Measurements from ENCODE around the gene MGAT1. TPM values are rescaled to one million over a fixed set of nuclear protein-coding genes. Genes with fewer than 3 reads are reported as not detected.
A peak's percentile ranks its signal among the peaks of the same experiment; 100 is the strongest.
"Not testable (repeated sequence)": the region's sequence is repeated elsewhere in the genome, so short reads cannot be mapped to it uniquely, and the experiment has no call there.

Gene MGAT1
- polyA plus RNA-seq, 2 of the 4 experiments (the other 2 are of a cell fraction) = 53.0 to 61.8 TPM

DNA sequence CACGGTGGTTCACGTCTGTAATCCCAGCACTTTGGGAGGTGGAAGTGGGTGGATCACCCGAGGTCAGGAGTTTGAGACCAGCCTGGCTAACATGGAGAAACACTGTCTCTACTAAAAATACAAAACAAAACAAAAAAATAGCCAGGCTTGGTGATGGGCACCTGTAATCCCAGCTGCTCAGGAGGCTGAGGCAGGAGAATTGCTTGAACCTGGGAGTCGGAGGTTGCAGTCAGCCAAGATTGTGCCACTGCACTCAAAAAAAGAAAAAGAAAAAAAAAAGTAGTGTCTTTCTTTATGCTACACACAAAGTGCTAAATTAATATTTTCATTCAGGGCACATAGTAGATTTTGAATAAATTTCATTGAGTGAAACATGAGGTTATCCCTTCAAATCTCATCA, 61.7 kb downstream of the MGAT1 start:
- H3K9me3 ChIP-seq; H3K4me1 ChIP-seq; ATAC-seq; POLR2A ChIA-PET; DNase-seq (ENCODE audit: low read depth in 1 of 2, low spot score in 1 of 2); H3K4me3 ChIP-seq; FAIRE-seq; H3K27ac ChIP-seq; H3K4me2 ChIP-seq: not testable (repeated sequence)
- 28% methylated on average over 4 of the region's 4 CpGs for WGBS (ENCODE audit: missing lambda C conversion rate)
- TF ChIP-seq CBX8 (IDR thresholded peaks at IDR 0.05) (peak; percentile 81; the same call in 1 of the 2 replicates), RNF2 (IDR thresholded peaks at IDR 0.05; ENCODE audit: borderline replicate concordance, low read depth) (0 out of 2 replicates have a peak, but pooled peaks have one; percentile 66)
- CTCF ChIA-PET = interaction anchor here (0.6 to 1.1 kb wide), 2 partner anchors 21 to 355 kb away, joined by 3 read pairs; no protein-coding TSS in a partner anchor

GRCh38 chr5:180739958-180740357, 62.6 kb downstream of the MGAT1 start, which contains the start of gene OR2Y1:
Gene OR2Y1, minus strand, starts transcription at chr5:180740058. Its CDS starts 0 bp downstream, at chr5:180740058.
- no peak within 1 kb of the TSS for H3K4me3 ChIP-seq
- ChIA-PET CTCF (no interaction called here), POLR2A (no interaction called here)
- TF ChIP-seq MYC (IDR thresholded peaks at IDR 0.05; ENCODE audit: borderline replicate concordance, low read length) = no peak
- TF ChIP-seq EHMT2 (IDR thresholded peaks at IDR 0.05; ENCODE audit: low read depth) = no peak
- TF ChIP-seq TP53 (CRISPR knock-in tag; IDR thresholded peaks at IDR 0.05) = no peak
- TF ChIP-seq, protein P1, sequence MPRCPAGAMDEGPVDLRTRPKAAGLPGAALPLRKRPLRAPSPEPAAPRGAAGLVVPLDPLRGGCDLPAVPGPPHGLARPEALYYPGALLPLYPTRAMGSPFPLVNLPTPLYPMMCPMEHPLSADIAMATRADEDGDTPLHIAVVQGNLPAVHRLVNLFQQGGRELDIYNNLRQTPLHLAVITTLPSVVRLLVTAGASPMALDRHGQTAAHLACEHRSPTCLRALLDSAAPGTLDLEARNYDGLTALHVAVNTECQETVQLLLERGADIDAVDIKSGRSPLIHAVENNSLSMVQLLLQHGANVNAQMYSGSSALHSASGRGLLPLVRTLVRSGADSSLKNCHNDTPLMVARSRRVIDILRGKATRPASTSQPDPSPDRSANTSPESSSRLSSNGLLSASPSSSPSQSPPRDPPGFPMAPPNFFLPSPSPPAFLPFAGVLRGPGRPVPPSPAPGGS (IDR thresholded peaks at IDR 0.05) = no peak
- TF ChIP-seq NFE2L2 (conservative IDR thresholded peaks at IDR 0.05; ENCODE audit: low read length) = no peak
- TF ChIP-seq JUNB (IDR thresholded peaks at IDR 0.05) = no peak
- TF ChIP-seq TFCP2L1 (CRISPR knock-in tag; IDR thresholded peaks at IDR 0.05) = no peak
- no peak for TF ChIP-seq FOSL2 (IDR thresholded peaks at IDR 0.05)
- no peak for TF ChIP-seq FOSL2 (CRISPR knock-in tag; IDR thresholded peaks at IDR 0.05)
- no peak for TF ChIP-seq POLR2A (IDR thresholded peaks at IDR 0.05; ENCODE audit: low read length)
- TF ChIP-seq ZC3H11A (IDR thresholded peaks at IDR 0.05) = no peak
- TF ChIP-seq CBX8 (IDR thresholded peaks at IDR 0.05) = no peak
- no peak for TF ChIP-seq EHF (CRISPR knock-in tag; IDR thresholded peaks at IDR 0.05)
- no peak for TF ChIP-seq ZFP36 (IDR thresholded peaks at IDR 0.05; ENCODE audit: borderline replicate concordance, partially characterized antibody)
- TF ChIP-seq RCOR1 (IDR thresholded peaks at IDR 0.05; ENCODE audit: low read depth, low read length) = no peak
- no peak for TF ChIP-seq GATA3 (IDR thresholded peaks at IDR 0.05; ENCODE audit: borderline replicate concordance)
- TF ChIP-seq, protein P2, sequence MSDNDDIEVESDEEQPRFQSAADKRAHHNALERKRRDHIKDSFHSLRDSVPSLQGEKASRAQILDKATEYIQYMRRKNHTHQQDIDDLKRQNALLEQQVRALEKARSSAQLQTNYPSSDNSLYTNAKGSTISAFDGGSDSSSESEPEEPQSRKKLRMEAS (IDR thresholded peaks at IDR 0.05) = no peak
- FAIRE-seq = no peak
- no peak for DNase-seq (ENCODE audit: low read depth in 1 of 2, low spot score in 1 of 2)
- peaks cover under 1% of the 10 kb centered on the region; the same call in 1 of the 3 replicates for H3K9me3 ChIP-seq
- no peak for ATAC-seq
- no peak within 1 kb of the TSS for H3K4me2 ChIP-seq
- no peaks in the 10 kb centered on the region for H3K4me1 ChIP-seq
- WGBS (ENCODE audit: missing lambda C conversion rate) = 23% methylated on average over 2 of the region's 2 CpGs
- no peak within 1 kb of the TSS for H3K27ac ChIP-seq

- no peak overlapping the region for H3K4me2 ChIP-seq
- DNase-seq (ENCODE audit: low read depth in 1 of 2, low spot score in 1 of 2) (no peak), ATAC-seq (no peak), FAIRE-seq (no peak)
- ChIA-PET POLR2A (no interaction called here), CTCF (no interaction called here)
- no peaks in the 10 kb centered on the region for H3K4me1 ChIP-seq
- TF ChIP-seq NR3C1 (IDR thresholded peaks at IDR 0.05) (no peak), KDM1A (IDR thresholded peaks at IDR 0.05; ENCODE audit: low read depth) (no peak), POLR2AphosphoS2 (conservative IDR thresholded peaks at IDR 0.05; ENCODE audit: low read length) (no peak), NFE2L2 (conservative IDR thresholded peaks at IDR 0.05; ENCODE audit: low read length) (no peak), MYC (IDR thresholded peaks at IDR 0.05; ENCODE audit: borderline replicate concordance, low read length) (no peak), MAFK (IDR thresholded peaks at IDR 0.05; ENCODE audit: partially characterized antibody) (no peak)
- peaks cover 7% of the 10 kb centered on the region for H3K9me3 ChIP-seq
- WGBS (ENCODE audit: missing lambda C conversion rate) = 40% methylated on average over 10 of the region's 10 CpGs
- no peak overlapping the region for H3K4me3 ChIP-seq
- H3K27ac ChIP-seq = no peak overlapping the region
Observed at GRCh38 chr5:180739271-180739670, 63.3 kb downstream of the MGAT1 start.

DNA sequence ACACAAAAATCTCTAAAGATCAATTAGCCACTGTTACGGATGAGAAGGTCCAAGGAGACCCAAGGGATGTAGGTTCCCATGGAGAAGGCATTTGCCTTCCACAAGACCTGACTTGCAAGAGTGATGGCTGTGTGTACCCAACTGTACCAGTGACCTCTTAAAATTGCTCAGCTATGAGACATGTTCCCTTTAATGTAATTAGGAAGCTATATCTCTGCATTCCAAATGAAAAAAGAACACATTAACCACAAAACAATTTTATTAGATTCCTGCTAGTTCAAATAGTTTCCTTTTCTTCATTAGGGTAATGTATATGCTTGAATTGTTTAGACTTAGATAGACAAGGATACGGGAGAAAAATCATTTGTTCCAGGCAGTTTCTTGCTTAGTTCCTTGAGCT, 66.1 kb downstream of the MGAT1 start:
- FAIRE-seq (peak; percentile 59), ATAC-seq (no peak), DNase-seq (ENCODE audit: low read depth in 1 of 2, low spot score in 1 of 2) (no peak)
- CTCF ChIA-PET = no interaction called here
- 13% methylated on average over 2 of the region's 2 CpGs for WGBS (ENCODE audit: missing lambda C conversion rate)
- Histone ChIP-seq H3K9me3 (peaks cover 10% of the 10 kb centered on the region), H3K4me2 (no peak overlapping the region), H3K4me1 (no peaks in the 10 kb centered on the region), H3K27ac (no peak overlapping the region), H3K4me3 (no peak overlapping the region)
- POLR2A ChIA-PET = no interaction called here
- TF ChIP-seq TP53 (CRISPR knock-in tag; IDR thresholded peaks at IDR 0.05) = no peak
- TF ChIP-seq KDM1A (IDR thresholded peaks at IDR 0.05; ENCODE audit: low read depth) = no peak
- no peak for TF ChIP-seq FOXS1 (CRISPR knock-in tag; IDR thresholded peaks at IDR 0.05)
- TF ChIP-seq HEYL (CRISPR knock-in tag; IDR thresholded peaks at IDR 0.05) = no peak
- TF ChIP-seq ZFP36 (IDR thresholded peaks at IDR 0.05; ENCODE audit: borderline replicate concordance, partially characterized antibody) = no peak
- no peak for TF ChIP-seq HOXB13 (CRISPR knock-in tag; IDR thresholded peaks at IDR 0.05; ENCODE audit: low read depth)
- no peak for TF ChIP-seq HDAC2 (IDR thresholded peaks at IDR 0.05)
- TF ChIP-seq RFX5 (IDR thresholded peaks at IDR 0.05) = no peak
- no peak for TF ChIP-seq HOXA7 (CRISPR knock-in tag; IDR thresholded peaks at IDR 0.05)
- TF ChIP-seq ATOH8 (CRISPR knock-in tag; IDR thresholded peaks at IDR 0.05; ENCODE audit: low read depth) = no peak

Data from A549 (cell line).